ENCODE results near the gene CPNE6. TPM values are rescaled to one million over a fixed set of nuclear protein-coding genes. Genes with fewer than 3 reads are reported as not detected.

The CPNE6 gene
- total and polyA plus RNA-seq, 4 donors = 0.05 to 0.17 TPM; not detected in 2

GRCh38 chr14:24126939-24127338 lies 55.6 kb downstream of the CPNE6 start (continued):
- TF ChIP-seq REST (IDR thresholded peaks at IDR 0.05) = no peak
- TF ChIP-seq RXRA (IDR thresholded peaks at IDR 0.05) = no peak

- no peak for DNase-seq (ENCODE audit: low spot score)
- H3K36me3 ChIP-seq (ENCODE audit: control insufficient read depth in 4 of 4, insufficient read depth in 3 of 4, low read depth in 1 of 4, low read length in 3 of 4) = peaks cover 6 to 17% (median 14%) of the 10 kb centered on the region in 4 donors
- H3K4me3 ChIP-seq (ENCODE audit: low read depth in 1 of 3, low read length in 3 of 3) = no peak overlapping the region
- WGBS = 98% methylated on average over 2 of the region's 2 CpGs
- H3K27ac ChIP-seq (ENCODE audit: low read depth in 1 of 2, low read length in 2 of 2) = no peak overlapping the region
- H3K9me3 ChIP-seq (ENCODE audit: control insufficient read depth in 4 of 4, low read length in 3 of 4) = no peaks in the 10 kb centered on the region
- no peak overlapping the region for H3K9ac ChIP-seq (ENCODE audit: low read depth in 1 of 2, low read length in 2 of 2)
- H3K4me1 ChIP-seq (ENCODE audit: control insufficient read depth in 4 of 4, insufficient read depth in 4 of 4, low read length in 3 of 4) = peaks cover 7 to 27% (median 22%) of the 10 kb centered on the region in 4 donors
- TF ChIP-seq NR2F2 (IDR thresholded peaks at IDR 0.05) (no peak), TAF1 (conservative IDR thresholded peaks at IDR 0.05) (no peak), RXRA (IDR thresholded peaks at IDR 0.05) (no peak), ATF3 (IDR thresholded peaks at IDR 0.05) (no peak), HNF4A (conservative IDR thresholded peaks at IDR 0.05) (no peak)
- no peaks in the 10 kb centered on the region for H3K27me3 ChIP-seq (ENCODE audit: control insufficient read depth in 4 of 4, insufficient read depth in 4 of 4, low read length in 3 of 4)
Measured at GRCh38 chr14:24127673-24128072, 56.3 kb downstream of the CPNE6 start.

Other genes with a start within 250 kb of the CPNE6 start
- 10 to 100 TPM; 53.6 to 57.7 TPM for gene DHRS4, start 117.8 kb upstream of the CPNE6 start, total RNA-seq
- gene DHRS4, start 117.8 kb upstream of the CPNE6 start, polyA plus RNA-seq = 10 to 100 TPM; 65.3 to 70.2 TPM
- 10 to 100 TPM; 16.7 to 56.8 TPM for gene DHRS4L2, start 82.6 kb upstream of the CPNE6 start, total RNA-seq
- gene DHRS4L2, start 82.6 kb upstream of the CPNE6 start, polyA plus RNA-seq = 10 to 100 TPM; 40.8 to 47.2 TPM
- under 1 TPM; 0.05 to 0.17 TPM for gene CARMIL3, start 19.6 kb upstream of the CPNE6 start, total RNA-seq
- under 1 TPM; 0.17 TPM for gene CARMIL3, start 19.6 kb upstream of the CPNE6 start, polyA plus RNA-seq
- gene PCK2, start 22.7 kb downstream of the CPNE6 start, total RNA-seq = 100 to 1,000 TPM in 1 of 2 donors, 10 to 100 TPM in 1; 39.8 to 205 TPM
- 100 to 1,000 TPM; 236 to 250 TPM for gene PCK2, start 22.7 kb downstream of the CPNE6 start, polyA plus RNA-seq
- 100 to 1,000 TPM; 215 to 312 TPM for gene DCAF11, start 43.2 kb downstream of the CPNE6 start, total RNA-seq
- gene DCAF11, start 43.2 kb downstream of the CPNE6 start, polyA plus RNA-seq = 100 to 1,000 TPM in 1 of 2 donors, 10 to 100 TPM in 1; 30.1 to 119 TPM
- 1 to 10 TPM; 2.7 to 3.2 TPM for gene NRL, start 43.4 kb downstream of the CPNE6 start, total RNA-seq
- 1 to 10 TPM; 1.5 to 2.9 TPM for gene NRL, start 43.4 kb downstream of the CPNE6 start, polyA plus RNA-seq
- gene FITM1, start 59.1 kb downstream of the CPNE6 start, total RNA-seq = 1 to 10 TPM; 1.7 to 6.4 TPM
- gene FITM1, start 59.1 kb downstream of the CPNE6 start, polyA plus RNA-seq = 10 to 100 TPM; 11.9 to 16.1 TPM
- 10 to 100 TPM; 63.3 to 71.9 TPM for gene PSME1, start 64.6 kb downstream of the CPNE6 start, total RNA-seq
- gene PSME1, start 64.6 kb downstream of the CPNE6 start, polyA plus RNA-seq = 100 to 1,000 TPM; 131 to 237 TPM
- 10 to 100 TPM in 1 of 2 donors, 1 to 10 TPM in 1; 8.6 to 10.5 TPM for gene EMC9, start 70.0 kb downstream of the CPNE6 start, total RNA-seq
- 10 to 100 TPM; 16.2 to 17.8 TPM for gene EMC9, start 70.0 kb downstream of the CPNE6 start, polyA plus RNA-seq
- gene PSME2, start 75.0 kb downstream of the CPNE6 start, total RNA-seq = 10 to 100 TPM; 56.9 to 62.3 TPM
- gene PSME2, start 75.0 kb downstream of the CPNE6 start, polyA plus RNA-seq = 100 to 1,000 TPM; 123 to 247 TPM
- 10 to 100 TPM; 16.3 to 36.0 TPM for gene RNF31, start 75.9 kb downstream of the CPNE6 start, total RNA-seq
- 10 to 100 TPM; 20.3 to 21.6 TPM for gene RNF31, start 75.9 kb downstream of the CPNE6 start, polyA plus RNA-seq
- 10 to 100 TPM; 44.2 to 57.8 TPM for gene IRF9, start 89.7 kb downstream of the CPNE6 start, total RNA-seq
- 10 to 100 TPM; 37.9 to 60.9 TPM for gene IRF9, start 89.7 kb downstream of the CPNE6 start, polyA plus RNA-seq
- gene REC8, start 100.5 kb downstream of the CPNE6 start, total RNA-seq = 1 to 10 TPM; 3.8 to 4.7 TPM
- 1 to 10 TPM; 2.3 to 3.8 TPM for gene REC8, start 100.5 kb downstream of the CPNE6 start, polyA plus RNA-seq
- 10 to 100 TPM; 16.3 to 29.8 TPM for gene IPO4, start 117.3 kb downstream of the CPNE6 start, total RNA-seq
- gene IPO4, start 117.3 kb downstream of the CPNE6 start, polyA plus RNA-seq = 10 to 100 TPM; 13.6 to 32.9 TPM
- 10 to 100 TPM; 27.5 to 76.2 TPM for gene TM9SF1, start 123.9 kb downstream of the CPNE6 start, total RNA-seq
- gene TM9SF1, start 123.9 kb downstream of the CPNE6 start, polyA plus RNA-seq = 10 to 100 TPM; 30.0 to 46.9 TPM
- under 1 TPM in 1 of 2 donors, not detected in 1; 0.33 TPM for gene TSSK4, start 134.1 kb downstream of the CPNE6 start, total RNA-seq
- gene TSSK4, start 134.1 kb downstream of the CPNE6 start, polyA plus RNA-seq = under 1 TPM in 1 of 2 donors, not detected in 1; 0.25 TPM
- 10 to 100 TPM; 14.6 to 19.6 TPM for gene CHMP4A, start 141.9 kb downstream of the CPNE6 start, total RNA-seq
- 10 to 100 TPM; 36.3 to 38.7 TPM for gene CHMP4A, start 141.9 kb downstream of the CPNE6 start, polyA plus RNA-seq
- 1 to 10 TPM; 3.2 to 6.6 TPM for gene MDP1, start 144.5 kb downstream of the CPNE6 start, total RNA-seq
- gene MDP1, start 144.5 kb downstream of the CPNE6 start, polyA plus RNA-seq = 10 to 100 TPM in 1 of 2 donors, 1 to 10 TPM in 1; 7.4 to 13.4 TPM
- 10 to 100 TPM; 32.3 to 49.3 TPM for gene NEDD8, start 160.8 kb downstream of the CPNE6 start, total RNA-seq
- 100 to 1,000 TPM; 107 to 136 TPM for gene NEDD8, start 160.8 kb downstream of the CPNE6 start, polyA plus RNA-seq
- 10 to 100 TPM; 28.6 to 29.8 TPM for gene GMPR2, start 161.4 kb downstream of the CPNE6 start, total RNA-seq
- 10 to 100 TPM; 34.9 to 42.7 TPM for gene GMPR2, start 161.4 kb downstream of the CPNE6 start, polyA plus RNA-seq
- gene TINF2, start 171.1 kb downstream of the CPNE6 start, total RNA-seq = 10 to 100 TPM; 23.5 to 25.1 TPM
- 10 to 100 TPM; 14.4 to 24.3 TPM for gene TINF2, start 171.1 kb downstream of the CPNE6 start, polyA plus RNA-seq
- gene TGM1, start 191.6 kb downstream of the CPNE6 start, total RNA-seq = 1 to 10 TPM; 1.1 to 1.5 TPM
- under 1 TPM; 0.28 to 0.39 TPM for gene TGM1, start 191.6 kb downstream of the CPNE6 start, polyA plus RNA-seq
- 10 to 100 TPM in 1 of 2 donors, 1 to 10 TPM in 1; 7.5 to 19.7 TPM for gene RABGGTA, start 200.0 kb downstream of the CPNE6 start, total RNA-seq
- 10 to 100 TPM; 11.7 to 14.7 TPM for gene RABGGTA, start 200.0 kb downstream of the CPNE6 start, polyA plus RNA-seq
- gene DHRS1, start 228.2 kb downstream of the CPNE6 start, total RNA-seq = 10 to 100 TPM; 30.3 to 84.9 TPM
- gene DHRS1, start 228.2 kb downstream of the CPNE6 start, polyA plus RNA-seq = 10 to 100 TPM; 40.3 to 60.1 TPM
- gene NOP9, start 228.3 kb downstream of the CPNE6 start, total RNA-seq = 10 to 100 TPM; 12.3 to 18.2 TPM
- 1 to 10 TPM; 3.8 to 7.1 TPM for gene NOP9, start 228.3 kb downstream of the CPNE6 start, polyA plus RNA-seq
- 100 to 1,000 TPM in 1 of 2 donors, 10 to 100 TPM in 1; 32.1 to 142 TPM for gene CIDEB, start 236.4 kb downstream of the CPNE6 start, total RNA-seq
- 100 to 1,000 TPM; 176 to 312 TPM for gene CIDEB, start 236.4 kb downstream of the CPNE6 start, polyA plus RNA-seq
- gene LTB4R2, start 238.6 kb downstream of the CPNE6 start, total RNA-seq = 10 to 100 TPM in 1 of 2 donors, 1 to 10 TPM in 1; 2.5 to 11.3 TPM
- gene LTB4R2, start 238.6 kb downstream of the CPNE6 start, polyA plus RNA-seq = 1 to 10 TPM in 1 of 2 donors, under 1 TPM in 1; 0.28 to 1.2 TPM
- gene LTB4R, start 239.9 kb downstream of the CPNE6 start, total RNA-seq = 1 to 10 TPM; 2.1 to 5.0 TPM
- 1 to 10 TPM in 1 of 2 donors, under 1 TPM in 1; 0.86 to 2.9 TPM for gene LTB4R, start 239.9 kb downstream of the CPNE6 start, polyA plus RNA-seq